ENCODE data around the gene ASPG.

The ASPG gene

DNA sequence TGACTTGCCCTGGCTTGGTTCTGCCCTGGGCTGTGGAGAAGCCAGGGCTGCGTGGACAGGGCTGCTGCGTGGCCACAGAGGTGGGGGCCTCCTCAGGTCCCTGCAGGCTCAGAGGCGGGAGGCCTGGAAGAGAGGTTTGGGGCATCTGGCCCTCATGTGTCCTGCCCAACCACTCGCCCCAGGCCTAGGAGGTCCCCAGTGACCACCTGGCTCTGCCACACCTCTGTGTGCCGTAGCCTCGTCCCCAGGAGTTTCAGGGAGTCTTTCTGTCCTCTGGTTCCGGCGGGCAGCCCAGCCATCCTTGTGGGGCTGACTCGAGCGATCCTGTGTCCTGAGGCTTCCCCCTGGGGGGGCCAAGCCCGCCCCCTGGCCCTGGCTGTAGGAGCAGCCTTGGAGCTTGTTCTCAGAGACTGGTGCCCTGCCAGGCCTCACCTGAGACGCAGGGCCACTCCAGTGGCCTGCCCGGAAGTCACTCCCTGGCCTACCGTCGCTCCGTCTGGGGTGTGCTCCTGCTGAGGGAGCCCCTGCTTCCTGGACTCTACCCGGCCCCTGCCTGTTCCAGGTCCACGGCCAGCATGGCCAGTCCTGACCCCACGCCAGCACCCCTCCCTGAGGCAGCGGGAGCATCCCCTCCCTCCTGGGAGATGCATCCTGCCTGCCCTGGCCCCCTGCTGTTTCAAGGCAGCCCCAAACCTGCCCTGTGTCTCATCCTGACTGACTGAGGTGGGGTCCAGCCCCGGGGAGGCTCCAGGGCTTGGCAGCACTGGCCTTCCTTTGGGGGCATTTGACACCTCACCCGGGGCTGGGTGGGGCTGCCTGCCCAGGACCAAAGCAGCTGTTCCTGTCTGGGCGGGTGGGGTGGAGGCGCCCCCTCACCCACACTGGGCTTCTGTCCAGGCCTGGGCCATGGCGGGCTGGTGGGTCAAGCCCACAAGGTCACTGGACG, 13.9 kb downstream of the ASPG start:
- TF ChIP-seq, protein P1, sequence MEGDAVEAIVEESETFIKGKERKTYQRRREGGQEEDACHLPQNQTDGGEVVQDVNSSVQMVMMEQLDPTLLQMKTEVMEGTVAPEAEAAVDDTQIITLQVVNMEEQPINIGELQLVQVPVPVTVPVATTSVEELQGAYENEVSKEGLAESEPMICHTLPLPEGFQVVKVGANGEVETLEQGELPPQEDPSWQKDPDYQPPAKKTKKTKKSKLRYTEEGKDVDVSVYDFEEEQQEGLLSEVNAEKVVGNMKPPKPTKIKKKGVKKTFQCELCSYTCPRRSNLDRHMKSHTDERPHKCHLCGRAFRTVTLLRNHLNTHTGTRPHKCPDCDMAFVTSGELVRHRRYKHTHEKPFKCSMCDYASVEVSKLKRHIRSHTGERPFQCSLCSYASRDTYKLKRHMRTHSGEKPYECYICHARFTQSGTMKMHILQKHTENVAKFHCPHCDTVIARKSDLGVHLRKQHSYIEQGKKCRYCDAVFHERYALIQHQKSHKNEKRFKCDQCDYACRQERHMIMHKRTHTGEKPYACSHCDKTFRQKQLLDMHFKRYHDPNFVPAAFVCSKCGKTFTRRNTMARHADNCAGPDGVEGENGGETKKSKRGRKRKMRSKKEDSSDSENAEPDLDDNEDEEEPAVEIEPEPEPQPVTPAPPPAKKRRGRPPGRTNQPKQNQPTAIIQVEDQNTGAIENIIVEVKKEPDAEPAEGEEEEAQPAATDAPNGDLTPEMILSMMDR (IDR thresholded peaks at IDR 0.05; ENCODE audit: low read depth, low read length), result no peak
- no peak for DNase-seq (ENCODE audit: extremely low read depth, low read depth)

DNA sequence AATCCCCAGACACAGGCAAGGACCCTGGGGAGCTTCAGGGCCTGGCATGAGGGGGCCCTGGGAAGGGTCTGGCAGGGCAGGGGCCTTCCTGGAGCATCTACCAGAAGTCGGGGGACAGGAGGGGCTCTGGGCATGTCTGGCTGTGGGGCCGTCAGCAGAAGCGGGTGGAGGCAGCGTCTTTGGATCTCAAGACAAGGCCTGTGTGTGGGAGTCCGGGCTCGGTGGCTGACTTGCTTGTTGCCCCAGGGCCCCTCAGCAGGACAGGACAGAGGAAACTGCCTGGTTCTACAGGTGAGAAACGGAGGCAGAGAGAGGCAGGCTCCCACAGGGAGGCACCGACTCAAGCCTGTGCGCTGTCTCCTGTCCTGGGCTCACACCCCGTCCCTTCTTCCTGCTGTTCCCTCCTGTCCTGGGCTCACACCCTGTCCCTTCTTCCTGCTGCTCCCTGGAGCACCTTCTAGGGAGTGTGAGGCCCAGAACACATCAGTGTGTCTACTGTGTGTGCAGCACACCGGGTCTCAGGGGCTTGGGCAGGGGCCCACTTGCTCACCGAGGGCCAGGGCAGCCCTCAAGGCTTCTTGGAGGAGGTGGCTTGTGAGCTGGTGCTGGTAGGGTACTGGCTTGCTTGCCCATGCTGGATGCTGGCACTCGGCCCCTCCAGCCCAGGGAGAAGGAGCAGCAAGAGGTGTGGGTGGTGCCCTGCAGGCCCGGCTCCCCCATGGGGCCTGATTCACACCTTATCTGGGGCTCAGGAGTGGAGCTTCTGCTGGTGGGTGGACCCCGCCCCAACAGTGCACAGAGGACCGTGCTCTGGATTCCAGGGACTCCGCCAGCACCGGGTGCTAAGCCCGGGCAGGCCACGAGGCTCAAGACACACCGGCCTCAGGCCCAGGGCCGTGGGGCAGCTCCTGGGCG, 14.9 kb downstream of the ASPG start:
- no peak for DNase-seq (ENCODE audit: extremely low read depth, low read depth)
- TF ChIP-seq, protein P1 (IDR thresholded peaks at IDR 0.05; ENCODE audit: low read depth, low read length), result no peak

DNA sequence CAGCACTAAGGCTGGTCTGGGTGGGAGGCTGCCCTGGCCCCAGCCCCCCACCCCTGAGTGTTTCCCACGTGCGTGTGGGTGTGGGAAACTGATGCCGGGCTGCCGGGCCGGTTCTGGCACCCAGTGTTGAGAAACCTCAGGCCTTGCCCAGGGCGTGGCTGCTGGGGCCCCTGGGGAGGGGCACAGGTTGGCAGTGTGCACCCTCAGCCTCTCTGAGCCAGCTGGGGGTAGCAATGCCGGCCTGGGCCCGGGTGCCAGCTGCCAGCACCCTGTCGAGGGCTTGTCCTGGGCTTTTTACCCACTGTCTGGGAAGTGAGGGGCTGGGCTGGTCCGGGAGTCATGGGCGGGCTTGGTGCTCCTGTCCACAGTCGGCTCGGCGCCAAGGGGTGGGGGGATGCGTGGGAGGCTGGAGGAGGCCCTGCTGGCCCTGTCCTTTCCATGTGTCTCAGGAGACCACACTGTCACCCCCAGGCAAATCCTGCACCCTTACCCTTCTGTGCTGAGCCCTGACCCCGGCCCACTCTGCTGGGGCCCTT, 15.7 kb downstream of the ASPG start:
- TF ChIP-seq, protein P1 (IDR thresholded peaks at IDR 0.05; ENCODE audit: low read depth, low read length), result no peak
- DNase-seq (ENCODE audit: extremely low read depth, low read depth), result no peak

DNA sequence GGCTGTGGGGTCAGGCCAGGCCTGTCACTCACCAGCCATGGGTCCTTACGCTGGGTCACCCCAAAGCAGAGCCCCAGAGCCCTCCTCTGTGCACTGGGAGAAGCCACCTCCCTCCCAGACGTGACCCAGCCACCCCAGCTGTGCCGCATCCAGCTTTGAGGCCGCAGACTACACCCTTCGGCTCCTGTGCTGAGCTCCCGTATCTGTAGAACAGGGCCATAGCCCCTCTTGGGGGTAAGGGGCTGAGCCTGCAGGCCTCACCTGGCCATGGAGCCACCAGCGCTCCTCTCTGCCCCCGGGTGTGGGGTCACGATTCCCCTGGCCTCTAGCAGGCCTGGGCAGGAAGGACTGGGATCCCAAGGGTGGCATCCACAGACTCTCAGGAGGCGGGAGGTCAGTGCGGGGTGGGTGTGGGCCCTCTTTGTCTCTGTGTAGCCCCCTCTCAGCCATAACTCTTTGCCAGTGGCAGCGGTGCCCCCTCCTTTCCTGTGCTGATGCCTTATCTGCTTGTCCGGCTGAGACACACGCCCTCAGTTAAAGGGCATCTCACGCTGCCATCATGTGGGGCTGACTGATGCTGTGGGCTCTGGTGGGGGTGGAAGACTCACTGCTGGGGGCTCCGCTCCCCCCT, 16.3 kb downstream of the ASPG start:
- TF ChIP-seq, protein P1 (IDR thresholded peaks at IDR 0.05; ENCODE audit: low read depth, low read length), result no peak
- DNase-seq (ENCODE audit: extremely low read depth, low read depth), result no peak

DNA sequence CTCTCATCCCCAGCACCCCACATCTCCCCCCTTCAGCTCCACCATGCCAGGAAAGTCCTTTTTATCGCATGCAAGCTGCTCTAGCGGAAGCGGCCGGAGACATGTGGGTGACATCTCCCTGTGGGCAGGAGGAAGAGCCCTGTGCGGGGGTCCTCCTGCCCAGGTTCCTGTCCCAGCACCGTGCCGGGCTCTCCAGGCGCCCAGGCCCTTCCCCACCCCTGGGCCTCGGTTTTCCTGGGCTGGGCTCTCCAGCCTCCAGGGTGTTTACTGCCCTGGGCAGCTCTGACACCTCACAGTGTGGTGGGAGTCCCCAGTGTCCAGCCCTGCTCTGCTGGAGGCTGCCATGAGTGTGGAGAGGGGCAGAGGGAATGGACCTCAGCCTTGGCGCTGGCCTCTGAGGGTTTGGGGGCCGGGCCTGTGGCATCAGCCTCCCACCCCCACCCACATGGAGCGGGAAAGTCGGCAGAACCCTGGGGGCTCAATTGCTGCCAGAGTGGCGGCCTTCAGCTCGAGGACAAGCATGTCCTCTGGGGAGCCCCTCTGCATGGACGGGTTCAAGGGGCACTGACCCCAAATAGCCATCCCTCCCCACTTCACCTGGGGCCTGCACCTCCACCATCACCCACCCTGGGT, 16.9 kb downstream of the ASPG start:
- DNase-seq (ENCODE audit: extremely low read depth, low read depth), result no peak
- TF ChIP-seq, protein P1 (IDR thresholded peaks at IDR 0.05; ENCODE audit: low read depth, low read length), result no peak

DNA sequence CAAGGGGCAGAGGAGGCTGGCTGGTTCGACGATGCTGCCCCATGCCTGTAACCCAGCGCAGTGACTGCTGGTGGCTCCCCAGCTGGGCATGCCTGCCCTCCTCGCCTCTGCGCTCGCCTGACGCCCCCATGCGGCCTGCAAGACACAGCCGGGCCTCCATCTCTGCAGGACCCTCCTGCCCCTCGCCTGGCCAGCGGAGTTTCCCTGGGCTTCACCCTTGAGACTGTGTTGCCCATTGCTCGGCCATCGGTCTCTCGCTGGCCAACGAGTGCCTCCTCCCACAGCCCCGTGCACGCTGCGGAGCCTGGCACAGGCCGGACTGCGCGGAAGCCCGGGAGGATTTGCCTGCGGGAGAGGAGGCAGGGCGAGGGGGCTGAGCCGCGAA, 17.6 kb downstream of the ASPG start:
- TF ChIP-seq, protein P1 (IDR thresholded peaks at IDR 0.05; ENCODE audit: low read depth, low read length), result no peak
- DNase-seq (ENCODE audit: extremely low read depth, low read depth), result no peak

Data from AG09319 (cell line).